Epithelial cell of prostate (primary cell): Measurements from ENCODE around the gene ECM1.

ENCODE experiments used
- DNase-seq: peaks from one replicate; pipeline ENCODE4 v3.0.0-alpha.2; 2011; ENCODE audit warnings: low read depth, low spot score
- H3K27ac ChIP-seq: fragments of 450-650 bp; 2 replicates; pipeline ENCODE4 v1.5.1; 2017; ENCODE audit warnings: mild to moderate bottlenecking

ECM1 gene

GRCh38 chr1:150537732-150538684, 30.1 kb downstream of the ECM1 start:
- peak overlapping the region; percentile 91 for H3K27ac ChIP-seq
- peak; percentile 49 for DNase-seq

- peak overlapping the region; percentile 7 for H3K27ac ChIP-seq
- DNase-seq, result no peak
These were observed 35.7 kb downstream of the ECM1 start for GRCh38 chr1:150543500-150544143.

- no peak for DNase-seq
- H3K27ac ChIP-seq, result no peak overlapping the region
These were observed 36.3 kb downstream of the ECM1 start for GRCh38 chr1:150544204-150544603.

GRCh38 chr1:150545486-150546032, 37.6 kb downstream of the ECM1 start:
- H3K27ac ChIP-seq, result no peak overlapping the region
- no peak for DNase-seq

- DNase-seq, result no peak
- no peak overlapping the region for H3K27ac ChIP-seq
These were observed 38.5 kb downstream of the ECM1 start for GRCh38 chr1:150546294-150546937.

- no peak for DNase-seq
- H3K27ac ChIP-seq, result peak overlapping the region; percentile 73
These were observed 40.4 kb downstream of the ECM1 start for GRCh38 chr1:150548324-150548631.

GRCh38 chr1:150548632-150549495, 41.0 kb downstream of the ECM1 start, which contains the start of gene ADAMTSL4:
ADAMTSL4 (plus strand) TSS chr1:150549408; CDS start chr1:150552289, 2,881 bp downstream.
- DNase-seq, result no peak
- peak within 1 kb of the TSS; percentile 73 for H3K27ac ChIP-seq

GRCh38 chr1:150549496-150550221, 41.8 kb downstream of the ECM1 start:
- H3K27ac ChIP-seq, result peak overlapping the region; percentile 73
- no peak for DNase-seq

GRCh38 chr1:150550222-150551050, 42.5 kb downstream of the ECM1 start:
- peak overlapping the region; percentile 73 for H3K27ac ChIP-seq
- no peak for DNase-seq

- DNase-seq, result no peak
These were observed 43.3 kb downstream of the ECM1 start for GRCh38 chr1:150551051-150551783.

GRCh38 chr1:150551784-150552127, 43.8 kb downstream of the ECM1 start:
- H3K27ac ChIP-seq, result peak overlapping the region; percentile 73
- DNase-seq, result no peak

More at GRCh38 chr1:150551051-150551783, 43.3 kb downstream of the ECM1 start:
- peak overlapping the region; percentile 73 for H3K27ac ChIP-seq

- H3K27ac ChIP-seq, result peak overlapping the region; percentile 73
These were observed 44.4 kb downstream of the ECM1 start for GRCh38 chr1:150552128-150552910.

GRCh38 chr1:150552911-150553289, 45.0 kb downstream of the ECM1 start:
- H3K27ac ChIP-seq, result peak overlapping the region; percentile 73
- DNase-seq, result no peak

More at GRCh38 chr1:150552128-150552910, 44.4 kb downstream of the ECM1 start:
- no peak for DNase-seq

- H3K27ac ChIP-seq, result no peak overlapping the region
- no peak for DNase-seq
These were observed 45.6 kb downstream of the ECM1 start for GRCh38 chr1:150553392-150554085.

- no peak overlapping the region for H3K27ac ChIP-seq
- DNase-seq, result no peak
These were observed 46.2 kb downstream of the ECM1 start for GRCh38 chr1:150554086-150554452.

- H3K27ac ChIP-seq, result no peak overlapping the region
- no peak for DNase-seq
These were observed 47.5 kb downstream of the ECM1 start for GRCh38 chr1:150555198-150555970.
